ENCODE data around the gene NAMPT.

GRCh38 chr7:106329408-106329807, 44.6 kb upstream of the NAMPT start:
- TF ChIP-seq CTCF (IDR thresholded peaks at IDR 0.05) (no peak), POLR2A (IDR thresholded peaks at IDR 0.05) (no peak)

Data from esophagus squamous epithelium (tissue), 4 donors.